Measurements from ENCODE around the gene ZBTB7B.

The ZBTB7B gene

GRCh38 chr1:155014709-155015508, 12.3 kb downstream of the ZBTB7B start:
- in situ Hi-C loops (cut with MboI; ENCODE audit: low sequenced_read_pairs): no loop called here

- in situ Hi-C loops (cut with MboI; ENCODE audit: low sequenced_read_pairs): no loop called here
Measured at GRCh38 chr1:155015527-155016230, 13.1 kb downstream of the ZBTB7B start.

- in situ Hi-C loops (cut with MboI; ENCODE audit: low sequenced_read_pairs): no loop called here
Measured at GRCh38 chr1:155016231-155016831, 13.7 kb downstream of the ZBTB7B start.

GRCh38 chr1:155017041-155017945, 14.7 kb downstream of the ZBTB7B start:
- in situ Hi-C loops (cut with MboI; ENCODE audit: low sequenced_read_pairs): no loop called here

- in situ Hi-C loops (cut with MboI; ENCODE audit: low sequenced_read_pairs): no loop called here
Measured at GRCh38 chr1:155017946-155018316, 15.3 kb downstream of the ZBTB7B start.

GRCh38 chr1:155018617-155019348, 16.2 kb downstream of the ZBTB7B start:
- in situ Hi-C loops (cut with MboI; ENCODE audit: low sequenced_read_pairs): no loop called here

GRCh38 chr1:155019377-155020245, 17.0 kb downstream of the ZBTB7B start:
- in situ Hi-C loops (cut with MboI; ENCODE audit: low sequenced_read_pairs): no loop called here

GRCh38 chr1:155022136-155022926, 19.7 kb downstream of the ZBTB7B start:
- in situ Hi-C loops (cut with MboI; ENCODE audit: low sequenced_read_pairs): no loop called here

GRCh38 chr1:155022927-155023236, 20.3 kb downstream of the ZBTB7B start:
- in situ Hi-C loops (cut with MboI; ENCODE audit: low sequenced_read_pairs): no loop called here

GRCh38 chr1:155023627-155024026, 21.0 kb downstream of the ZBTB7B start:
- in situ Hi-C loops (cut with MboI; ENCODE audit: low sequenced_read_pairs): no loop called here

- in situ Hi-C loops (cut with MboI; ENCODE audit: low sequenced_read_pairs): no loop called here
Measured at GRCh38 chr1:155024315-155024714, 21.7 kb downstream of the ZBTB7B start.

- in situ Hi-C loops (cut with MboI; ENCODE audit: low sequenced_read_pairs): no loop called here
Measured at GRCh38 chr1:155026154-155026553, 23.6 kb downstream of the ZBTB7B start.

- in situ Hi-C loops (cut with MboI; ENCODE audit: low sequenced_read_pairs): no loop called here
Measured at GRCh38 chr1:155026588-155026987, 24.0 kb downstream of the ZBTB7B start.

- in situ Hi-C loops (cut with MboI; ENCODE audit: low sequenced_read_pairs): no loop called here
Measured at GRCh38 chr1:155029513-155030242, 27.1 kb downstream of the ZBTB7B start.

GRCh38 chr1:155030243-155030795, 27.7 kb downstream of the ZBTB7B start:
- in situ Hi-C loops (cut with MboI; ENCODE audit: low sequenced_read_pairs): no loop called here

- in situ Hi-C loops (cut with MboI; ENCODE audit: low sequenced_read_pairs): no loop called here
Measured at GRCh38 chr1:155030899-155031298, 28.3 kb downstream of the ZBTB7B start.

GRCh38 chr1:155032886-155033285, 30.3 kb downstream of the ZBTB7B start:
- in situ Hi-C loops (cut with MboI; ENCODE audit: low sequenced_read_pairs): no loop called here

- in situ Hi-C loops (cut with MboI; ENCODE audit: low sequenced_read_pairs): no loop called here
Measured at GRCh38 chr1:155033524-155033923, 30.9 kb downstream of the ZBTB7B start, which contains the start of the genes DCST1 and DCST2. Gene DCST1, plus strand, starts transcription at chr1:155033824. Its CDS starts 213 bp downstream, at chr1:155034037. Gene DCST2, minus strand, starts transcription at chr1:155033781. Its CDS starts 80 bp downstream, at chr1:155033701.

Data from HL-60/S4 treated with retinoic acid at 250 ng/mL for 4 days and 3 days (cell line).